B cell (primary cell): ENCODE measurements around the gene MYZAP. TPM values are rescaled to one million over a fixed set of nuclear protein-coding genes. Genes with fewer than 3 reads are reported as not detected.

Experiments used
- ATAC-seq: fragments of 200-7000 bp; cut with Tn5 transposase; one replicate; pipeline ENCODE4 v1.10.0; 2021; ENCODE audit warnings: low read depth, mild to moderate bottlenecking, moderate number of reproducible peaks, moderate library complexity
- CTCF ChIA-PET: fragments of 350-600 bp; sonication (Branson Sonifier 250); formaldehyde crosslinking; loops from one replicate; lab custom pipeline; 2021; ENCODE audit warnings: antibody characterized with exemption, inconsistent platforms; lab: Charles Lee
- POLR2A ChIA-PET: fragments of 350-600 bp; sonication (Branson Sonifier 250); formaldehyde crosslinking; loops from one replicate; lab custom pipeline; 2021; ENCODE audit warnings: antibody characterized with exemption; lab: Charles Lee
- DNase-seq: peaks from one replicate; pipeline ENCODE4 v3.0.0; 2013
- H2AFZ ChIP-seq: 2 replicates; pipeline ENCODE4 v1.6.1; 2012; ENCODE audit warnings: mild to moderate bottlenecking, low read depth, low read length; ENCODE audit not compliant: insufficient read depth, poor library complexity, severe bottlenecking
- H3K27ac ChIP-seq, 2 donors: 1 replicate in 1 of 2; 2 replicates in 1 of 2; pipeline ENCODE4 v1.5.1; 2012 to 2013; ENCODE audit warnings: low read length in 2 of 2, mild to moderate bottlenecking in 2 of 2, moderate library complexity in 1 of 2
- H3K27me3 ChIP-seq, 4 experiments: fragments of 200-600 bp in 1 of 4; sonication (generic) in 1 of 4; replicated peaks in 1 of 4; 1 replicate in 2 of 4; 2 replicates in 2 of 4; pipeline versions ENCODE4 v1.6.1 to v1.7.0; 2013 to 2016; ENCODE audit warnings: low read length in 3 of 4, mild to moderate bottlenecking in 2 of 4, mixed read lengths in 1 of 4, moderate library complexity in 1 of 4; ENCODE audit not compliant: insufficient read depth in 4 of 4, control insufficient read depth in 3 of 4; ENCODE audit errors: control extremely low read depth in 1 of 4
- H3K36me3 ChIP-seq, 2 experiments: replicated peaks in 1 of 2; 1 replicate in 1 of 2; 2 replicates in 1 of 2; pipeline versions ENCODE4 v1.6.1 to v1.7.1; 2013; ENCODE audit warnings: low read length in 1 of 2; ENCODE audit not compliant: insufficient read depth in 2 of 2, control insufficient read depth in 1 of 2; ENCODE audit errors: control extremely low read depth in 1 of 2, extremely low read depth in 1 of 2
- H3K4me1 ChIP-seq, 2 donors: fragments of 200-600 bp in 1 of 2; sonication (generic) in 1 of 2; 1 replicate in 1 of 2; 2 replicates in 1 of 2; pipeline versions ENCODE4 v1.5.1 to v1.6.1; 2013 to 2017; ENCODE audit warnings: low read length in 2 of 2; ENCODE audit not compliant: control insufficient read depth in 2 of 2, insufficient read depth in 2 of 2
- H3K4me2 ChIP-seq: replicated peaks from 2 replicates; pipeline ENCODE3; 2012; ENCODE audit warnings: mild to moderate bottlenecking, low read depth, low read length; ENCODE audit not compliant: poor library complexity, severe bottlenecking
- H3K4me3 ChIP-seq, 5 experiments: fragments of 200-600 bp in 1 of 5; sonication (generic) in 1 of 5; 1 replicate in 3 of 5; 2 replicates in 2 of 5; pipeline versions ENCODE4 v1.5.1 to v1.7.0; 2011 to 2016; ENCODE audit warnings: low read length in 4 of 5, mild to moderate bottlenecking in 4 of 5, low read depth in 2 of 5, control low read depth in 1 of 5, moderate library complexity in 1 of 5; ENCODE audit not compliant: insufficient read depth in 1 of 5; ENCODE audit errors: control extremely low read depth in 1 of 5, extremely low read depth in 1 of 5
- H3K79me2 ChIP-seq: fragments of 200-600 bp; sonication (generic); one replicate; pipeline ENCODE4 v1.6.0; 2016; ENCODE audit warnings: low read length; ENCODE audit not compliant: control insufficient read depth, insufficient read depth
- H3K9ac ChIP-seq: fragments of 200-600 bp; sonication (generic); 2 replicates; pipeline ENCODE4 v1.6.1; 2017; ENCODE audit warnings: mild to moderate bottlenecking, low read length, moderate library complexity
- H3K9me3 ChIP-seq, 3 donors: one replicate each; pipeline versions ENCODE4 v1.6.1 to v1.7.1; 2013; ENCODE audit warnings: low read length in 2 of 3; ENCODE audit not compliant: control insufficient read depth in 2 of 3, insufficient read depth in 1 of 3; ENCODE audit errors: control extremely low read depth in 1 of 3
- H4K20me1 ChIP-seq: 2 replicates; pipeline ENCODE4 v1.6.0; 2012; ENCODE audit warnings: mild to moderate bottlenecking, low read length; ENCODE audit not compliant: insufficient read depth, control insufficient read depth, poor library complexity, severe bottlenecking
- H3K27ac Mint-ChIP-seq: one replicate; pipeline ENCODE4 v1.8.0; 2021; ENCODE audit warnings: mixed read lengths
- H3K27me3 Mint-ChIP-seq: one replicate; pipeline ENCODE4 v1.8.0; 2021; ENCODE audit warnings: mixed read lengths
- H3K4me1 Mint-ChIP-seq: one replicate; pipeline ENCODE4 v1.8.0; 2021; ENCODE audit warnings: mixed read lengths
- H3K4me3 Mint-ChIP-seq: one replicate; pipeline ENCODE4 v1.8.0; 2021; ENCODE audit warnings: mixed read lengths
- H3K9me3 Mint-ChIP-seq: one replicate; pipeline ENCODE4 v1.8.0; 2022; ENCODE audit warnings: mixed read lengths; ENCODE audit not compliant: insufficient read depth
- CTCF ChIP-seq: fragments of 200-600 bp; IDR thresholded peaks from one replicate; pipeline ENCODE4 v1.8.0; 2022; ENCODE audit warnings: antibody characterized with exemption, mild to moderate bottlenecking
- EZH2 ChIP-seq: IDR thresholded peaks from 2 replicates; pipeline ENCODE4 v1.6.1; 2012; ENCODE audit warnings: borderline replicate concordance, low read depth, mild to moderate bottlenecking, moderate library complexity, low read length; ENCODE audit not compliant: insufficient read depth, poor library complexity, severe bottlenecking
- WGBS: methylation state at CpG from one replicate; pipeline ENCODE4 v1.1.5; 2013; ENCODE audit warnings: missing lambda C conversion rate; ENCODE audit not compliant: insufficient coverage; 5-methylcytosine and 5-hydroxymethylcytosine counted together
- intact Hi-C: fragments of 100-400 bp; cut with micrococcal nuclease; formaldehyde crosslinking; loops from one replicate; pipeline ENCODE4 v1.10.0; 2022
- polyA plus RNA-seq: library from polyadenylated mRNA; depleted of rRNA; stranded (reverse); fragments of >200 nt; gene quantifications from 2 replicates; pipeline ENCODE4 v1.2.3, GENCODE V29; 2012
- total RNA-seq, 2 donors: library from RNA; stranded (reverse); fragments of 120-200 nt in 1 of 2; gene quantifications; 1 replicate in 1 of 2; 2 replicates in 1 of 2; pipeline versions ENCODE4 v1.2.3 to v1.2.4, GENCODE V29; 2013 to 2022

Gene MYZAP
- total and polyA plus RNA-seq, 2 donors (not counting 1 experiment from before 2014, with no cell fraction given), result 1.0 to 2.8 TPM

GRCh38 chr15:57667171-57667849 is 75.6 kb downstream of the MYZAP start:
- ChIA-PET CTCF (interaction anchor here (1.9 kb wide), 1 partner anchor 11 kb away, joined by 5 read pairs; no protein-coding TSS in a partner anchor), POLR2A (no interaction called here)

More at GRCh38 chr15:57667171-57667849, 75.6 kb downstream of the MYZAP start:
- intact Hi-C loops, result no loop called here
- Histone ChIP-seq H3K4me1 (no peaks in the 10 kb centered on the region), H3K27ac (no peak overlapping the region), H3K4me3 (no peak overlapping the region), H4K20me1 (no peaks in the 10 kb centered on the region), H3K27me3 (no peaks in the 10 kb centered on the region), H2AFZ (no peak overlapping the region), H3K36me3 (no peaks in the 10 kb centered on the region), H3K4me2 (no peak overlapping the region), H3K9ac (no peak overlapping the region), H3K9me3 (no peaks in the 10 kb centered on the region), H3K79me2 (no peaks in the 10 kb centered on the region)
- Mint-ChIP-seq H3K9me3 (no peaks in the 10 kb centered on the region), H3K4me3 (no peak overlapping the region), H3K4me1 (no peaks in the 10 kb centered on the region), H3K27me3 (peaks cover 36% of the 10 kb centered on the region), H3K27ac (no peak overlapping the region)
- 100% methylated on average over 1 of the region's 10 CpGs for WGBS
- no peak for ATAC-seq
- no peak for DNase-seq
- TF ChIP-seq EZH2, result no peak
- TF ChIP-seq CTCF, result no peak
